Esophagus squamous epithelium (tissue), 5 donors: Measurements from ENCODE around the gene PSMG3. TPM values are rescaled to one million over a fixed set of nuclear protein-coding genes. Genes with fewer than 3 reads are reported as not detected.
"Not testable (repeated sequence)": the region's sequence is repeated elsewhere in the genome, so short reads cannot be mapped to it uniquely, and the experiment has no call there.

Experiments used
- DNase-seq: peaks from one replicate; lab custom pipeline; 2025; lab: John Stamatoyannopoulos, UW
- H3K27ac ChIP-seq, 4 donors: fragments of 200-600 bp; sonication (generic); one replicate each; pipeline ENCODE4 v1.5.1; 2016 to 2019; ENCODE audit warnings: mild to moderate bottlenecking in 1 of 4
- H3K27me3 ChIP-seq, 4 donors: fragments of 200-600 bp; sonication (generic); 1 replicate in 3 of 4; 2 replicates in 1 of 4; pipeline versions ENCODE4 v1.5.1 to v1.6.0; 2017 to 2021; ENCODE audit warnings: antibody characterized with exemption in 1 of 4
- H3K36me3 ChIP-seq, 3 donors: fragments of 200-600 bp; sonication (generic); one replicate each; pipeline ENCODE4 v1.5.1; 2016 to 2019
- H3K4me1 ChIP-seq, 3 donors: fragments of 200-600 bp; sonication (generic); one replicate each; pipeline ENCODE4 v1.5.1; 2017 to 2019
- H3K4me3 ChIP-seq, 4 donors: fragments of 200-600 bp; sonication (generic); 1 replicate in 3 of 4; 2 replicates in 1 of 4; pipeline ENCODE4 v1.5.1; 2016 to 2019; ENCODE audit warnings: mild to moderate bottlenecking in 2 of 4, moderate library complexity in 1 of 4
- H3K9me3 ChIP-seq, 3 donors: fragments of 200-600 bp; sonication (generic); one replicate each; pipeline ENCODE4 v1.5.1; 2016 to 2019
- CTCF ChIP-seq, 6 experiments: fragments of 450-650 bp in 4 of 6; fragments of 200-600 bp in 2 of 6; sonication (generic) in 2 of 6; IDR thresholded peaks; one replicate each; pipeline ENCODE4 v1.5.1; 2016 to 2019; ENCODE audit warnings: antibody characterized with exemption in 6 of 6, mild to moderate bottlenecking in 4 of 6, moderate library complexity in 4 of 6
- POLR2A ChIP-seq, 4 donors: fragments of 450-650 bp; IDR thresholded peaks; one replicate each; pipeline ENCODE4 v1.6.1; 2017; ENCODE audit warnings: antibody characterized with exemption in 4 of 4, mild to moderate bottlenecking in 4 of 4, moderate library complexity in 3 of 4
- WGBS, 2 donors: methylation state at CpG; one replicate each; pipeline ENCODE4 v1.1.5; 2018; 5-methylcytosine and 5-hydroxymethylcytosine counted together
- intact Hi-C: fragments of 100-400 bp; cut with DNase I; formaldehyde crosslinking; loops from one replicate; pipeline ENCODE4 v1.15.0; 2022
- total RNA-seq, 4 donors: library from RNA; depleted of rRNA; stranded (reverse); fragments of >200 nt; gene quantifications; one replicate each; pipeline ENCODE4 v1.1.0, GENCODE V29; 2016
- donor health status: DM: yes; HTN: yes; CAD: no.

The PSMG3 gene
- total RNA-seq, 4 donors from 2014 or later, result 44.5 to 63.6 (median 47.4) TPM

- Histone ChIP-seq H3K4me3 (no peak overlapping the region), H3K27ac (no peak overlapping the region), H3K36me3 (no peaks in the 10 kb centered on the region), H3K9me3 (no peaks in the 10 kb centered on the region), H3K4me1 (peaks cover 4 to 26% (median 6%) of the 10 kb centered on the region in 3 donors), H3K27me3 (peaks cover 0 to 9% (median 0%) of the 10 kb centered on the region in 4 donors)
- WGBS, 2 donors, result 13% methylated on average over 4 of the region's 13 CpGs; no CpG with 5 or more reads in 1 of the 2 donors
- intact Hi-C loops, result no loop called here
- no peak for DNase-seq
- TF ChIP-seq CTCF (IDR thresholded peaks at IDR 0.05), result peak in 1 of 6 experiments; percentile 26
- no peak for TF ChIP-seq POLR2A (IDR thresholded peaks at IDR 0.05)
Measured at GRCh38 chr7:1523208-1523607, 46.6 kb downstream of the PSMG3 start.

- no peak for DNase-seq
Measured at GRCh38 chr7:1521456-1521855, 48.4 kb downstream of the PSMG3 start.

GRCh38 chr7:1520539-1521234 lies 49.1 kb downstream of the PSMG3 start:
- Histone ChIP-seq H3K4me3 (no peak overlapping the region), H3K36me3 (no peaks in the 10 kb centered on the region), H3K27me3 (peaks cover 0 to 12% (median 0%) of the 10 kb centered on the region in 4 donors), H3K4me1 (peaks cover 0 to 13% (median 6%) of the 10 kb centered on the region in 3 donors), H3K9me3 (no peaks in the 10 kb centered on the region), H3K27ac (peak overlapping the region in 1 of 4 donors; percentile 34)
- TF ChIP-seq CTCF (IDR thresholded peaks at IDR 0.05) (no peak), POLR2A (IDR thresholded peaks at IDR 0.05) (no peak)
- no peak for DNase-seq
- WGBS, 2 donors, result 70% methylated on average over 21 to 27 of the region's 27 CpGs
- intact Hi-C loops, result no loop called here

More at GRCh38 chr7:1521456-1521855, 48.4 kb downstream of the PSMG3 start:
- H3K4me3 ChIP-seq, result no peak overlapping the region
- H3K27me3 ChIP-seq, result peaks cover 0 to 9% (median 0%) of the 10 kb centered on the region in 4 donors
- H3K36me3 ChIP-seq, result no peaks in the 10 kb centered on the region
- 74 to 78% methylated on average over 11 of the region's 11 CpGs for WGBS, 2 donors
- TF ChIP-seq POLR2A (IDR thresholded peaks at IDR 0.05) (no peak), CTCF (IDR thresholded peaks at IDR 0.05) (no peak)
- H3K4me1 ChIP-seq, result peaks cover 0 to 16% (median 6%) of the 10 kb centered on the region in 3 donors
- intact Hi-C loops, result no loop called here
- H3K27ac ChIP-seq, result no peak overlapping the region
- H3K9me3 ChIP-seq, result no peaks in the 10 kb centered on the region

- H3K36me3 ChIP-seq, H3K4me3 ChIP-seq, DNase-seq, intact Hi-C loops, H3K9me3 ChIP-seq, H3K27ac ChIP-seq: not testable (repeated sequence)
- WGBS, 2 donors, result 86 to 87% methylated on average over 12 of the region's 12 CpGs
- Histone ChIP-seq H3K27me3 (peaks cover 0 to 13% (median 0%) of the 10 kb centered on the region in 4 donors), H3K4me1 (peaks cover 0 to 19% (median 6%) of the 10 kb centered on the region in 3 donors)
Measured at GRCh38 chr7:1519322-1519922, 50.4 kb downstream of the PSMG3 start.

Other genes starting within 250 kb of the PSMG3 start
- gene MICALL2, start 110.6 kb downstream of the PSMG3 start, total RNA-seq, result 10 to 100 TPM; 14.1 to 17.5 (median 16.5) TPM
- gene INTS1, start 65.6 kb downstream of the PSMG3 start, total RNA-seq, result 10 to 100 TPM; 27.8 to 45.3 (median 36.6) TPM
- 10 to 100 TPM; 11.3 to 26.9 (median 18.9) TPM for gene MAFK, start 39.3 kb downstream of the PSMG3 start, total RNA-seq
- 100 to 1,000 TPM in 2 of 4 donors, 10 to 100 TPM in 2; 56.7 to 204 (median 98.9) TPM for gene TMEM184A, start 13.8 kb downstream of the PSMG3 start, total RNA-seq
- 1 to 10 TPM in 1 of 4 donors, under 1 TPM in 3; 0.38 to 3.3 (median 0.48) TPM for gene ELFN1, start 100.2 kb upstream of the PSMG3 start, total RNA-seq